ENCODE results near the gene RPH3AL.

GRCh38 chr17:309361-309888 lies 43.2 kb downstream of the RPH3AL start:
- TF ChIP-seq GATA2 (IDR thresholded peaks at IDR 0.05; ENCODE audit: low read depth, low read length): no peak
- TF ChIP-seq GATA3 (IDR thresholded peaks at IDR 0.05; ENCODE audit: low read depth, low read length): no peak

All from SH-SY5Y (cell line).